HG03095 (cell line): ENCODE results near the gene MS4A14.
"Not testable (repeated sequence)": the region's sequence is repeated elsewhere in the genome, so short reads cannot be mapped to it uniquely, and the experiment has no call there.

Experiments used
- ATAC-seq: cut with Tn5 transposase; IDR thresholded peaks from one replicate; pipeline ENCODE4 v1.9.1; 2021; ENCODE audit warnings: moderate library complexity; ENCODE audit not compliant: unreplicated experiment

Gene MS4A14

DNA sequence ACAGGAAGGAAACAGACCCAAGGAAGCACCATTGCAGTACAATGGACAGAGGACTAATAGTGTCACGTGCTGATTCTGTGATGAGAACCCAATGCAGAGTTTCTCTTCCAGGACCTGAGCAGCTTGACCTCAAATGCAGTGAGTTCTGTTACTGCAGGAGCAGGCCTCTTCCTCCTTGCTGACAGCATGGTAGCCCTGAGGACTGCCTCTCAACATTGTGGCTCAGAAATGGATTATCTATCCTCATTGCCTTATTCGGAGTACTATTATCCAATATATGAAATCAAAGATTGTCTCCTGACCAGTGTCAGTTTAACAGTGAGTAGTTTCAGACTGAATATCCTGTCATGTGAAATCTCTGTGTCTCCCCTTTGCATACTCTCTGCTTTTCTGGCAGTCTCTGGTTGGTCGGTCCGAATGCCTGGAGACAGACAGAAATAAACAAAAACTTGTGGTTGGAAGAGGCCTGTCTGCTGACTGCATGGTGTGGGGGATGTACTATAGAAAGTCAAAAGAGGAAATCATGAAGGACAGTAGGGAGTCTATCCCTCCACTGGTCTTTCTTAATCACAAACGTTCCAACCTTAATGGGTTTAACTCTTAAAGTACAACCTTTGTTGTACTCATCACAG lies 6.9 kb upstream of the MS4A14 start:
- ATAC-seq, result peak; percentile 95

- no peak for ATAC-seq
Measured at GRCh38 chr11:60390419-60390818, 5.8 kb upstream of the MS4A14 start.

DNA sequence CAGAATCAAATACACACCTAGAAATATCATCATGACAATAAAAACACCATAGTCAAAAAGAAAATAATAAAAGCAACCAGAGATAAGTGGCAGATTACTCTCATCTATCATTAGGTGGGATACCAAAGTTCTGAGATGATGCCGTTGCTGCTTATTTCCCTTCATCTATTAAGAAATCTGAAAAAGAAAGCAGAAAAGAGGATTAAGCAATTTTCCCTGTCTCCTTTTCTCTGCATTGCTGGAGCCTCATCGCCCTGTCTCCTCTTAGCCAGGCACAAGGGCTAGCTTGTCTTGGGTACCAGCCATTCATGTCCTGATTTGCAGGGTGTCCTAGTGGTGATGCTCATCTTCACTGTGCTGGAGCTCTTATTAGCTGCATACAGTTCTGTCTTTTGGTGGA lies 3.9 kb upstream of the MS4A14 start:
- ATAC-seq, result no peak

GRCh38 chr11:60393016-60393415 lies 3.2 kb upstream of the MS4A14 start:
- ATAC-seq, result no peak

- ATAC-seq, result no peak
Measured at GRCh38 chr11:60394666-60395380, 1.4 kb upstream of the MS4A14 start.

DNA sequence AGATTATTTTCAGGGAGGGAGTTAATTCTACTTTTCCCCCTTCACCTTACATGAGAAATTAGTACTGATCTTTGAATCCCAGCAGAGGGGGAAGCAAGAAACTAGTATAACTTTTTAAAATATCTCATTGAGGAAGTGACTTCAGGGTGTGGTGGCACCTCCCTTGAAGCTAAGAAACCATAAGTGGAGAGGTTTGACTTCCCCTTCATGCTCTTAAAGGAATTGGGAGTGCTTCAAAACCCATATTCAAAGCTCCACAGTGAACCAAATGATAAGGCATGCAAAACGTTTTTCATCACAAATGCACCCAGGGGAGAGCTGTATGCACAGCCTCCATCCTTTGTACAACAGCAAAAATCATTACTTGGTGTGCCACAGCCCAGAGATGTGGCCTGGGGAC lies 540 bp downstream of the MS4A14 start:
- peak; percentile 78 for ATAC-seq

DNA sequence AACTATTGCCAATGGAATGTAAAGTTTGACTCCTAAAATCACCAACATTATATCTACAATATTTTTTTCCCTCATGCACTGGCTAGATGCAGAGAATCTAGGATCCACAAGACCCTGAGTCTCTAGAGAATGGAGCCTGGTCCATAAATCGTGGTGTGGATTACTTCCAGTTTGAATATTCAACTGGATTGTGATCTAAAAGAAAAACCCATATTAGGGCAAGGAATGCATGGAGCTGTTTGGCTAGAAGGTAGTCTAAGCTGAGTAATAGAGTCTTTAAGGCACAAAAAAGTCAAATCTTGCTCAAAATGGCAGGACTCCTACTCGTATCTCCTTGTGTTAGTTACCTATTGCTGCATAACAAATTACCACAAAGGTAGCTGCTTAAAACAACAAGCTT lies 23.8 kb downstream of the MS4A14 start:
- no peak for ATAC-seq

DNA sequence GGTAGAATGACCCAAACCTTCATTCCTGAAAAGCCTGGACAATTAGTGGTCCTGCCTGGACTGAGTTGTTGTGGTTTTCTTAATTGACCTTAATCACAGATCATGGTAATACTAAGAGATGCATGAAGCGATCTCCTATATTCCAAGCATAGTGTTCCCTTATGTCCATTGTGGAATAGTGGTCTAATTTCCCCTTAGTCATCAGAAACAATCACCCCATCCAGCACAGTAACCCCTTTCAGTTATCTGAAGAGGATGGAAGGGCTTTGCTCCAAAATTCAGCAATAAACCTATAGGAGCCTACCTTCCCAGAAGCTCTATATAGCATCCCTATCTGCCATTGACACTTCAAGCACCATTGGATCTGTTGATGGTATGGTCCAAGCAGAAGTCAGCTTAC lies 26.4 kb downstream of the MS4A14 start:
- ATAC-seq, result no peak

DNA sequence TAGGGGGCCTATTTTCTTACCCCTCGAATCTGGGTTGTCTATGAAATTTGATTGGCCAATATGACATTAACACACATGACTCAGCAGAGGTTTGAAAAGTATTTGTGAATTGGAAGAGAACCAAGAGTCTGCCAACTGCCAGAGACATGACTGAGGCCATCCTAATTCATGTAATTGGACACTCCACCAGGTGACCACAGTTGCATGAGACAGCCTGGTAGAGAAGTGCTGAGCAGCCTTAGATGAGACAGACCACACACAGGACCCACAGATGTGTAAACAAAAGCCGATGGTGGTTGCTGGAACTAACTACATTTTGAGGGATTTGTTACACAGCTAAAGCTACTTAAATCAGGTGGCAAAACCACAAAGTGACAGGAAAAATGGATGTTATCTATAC lies 32.3 kb downstream of the MS4A14 start:
- ATAC-seq, result no peak

GRCh38 chr11:60429272-60429671 lies 33.0 kb downstream of the MS4A14 start, which contains the start of gene MS4A5:
TSS of gene MS4A5 (plus strand) at chr11:60429572. CDS start at chr11:60429675, 103 bp downstream.
- no peak for ATAC-seq

GRCh38 chr11:60431251-60431650 lies 35.0 kb downstream of the MS4A14 start:
- no peak for ATAC-seq

DNA sequence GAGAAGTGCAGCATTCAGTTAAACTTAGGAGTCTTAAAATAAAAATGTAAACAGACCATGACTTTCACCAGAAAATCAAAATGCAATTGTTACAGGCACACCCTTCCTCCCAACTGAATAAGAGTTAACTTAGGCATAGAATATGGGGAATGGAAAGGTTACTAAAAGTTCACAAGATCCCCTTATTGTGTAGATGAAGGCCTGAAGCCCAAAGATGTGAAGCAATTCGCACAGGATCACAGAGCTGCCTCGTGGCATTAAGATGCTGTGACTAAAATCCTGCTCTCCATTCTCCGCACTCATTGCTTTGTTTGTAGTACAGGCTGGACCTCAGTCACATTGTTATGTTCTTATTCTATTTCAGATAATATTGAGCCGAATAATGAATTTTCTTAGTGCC lies 37.1 kb downstream of the MS4A14 start:
- no peak for ATAC-seq

- ATAC-seq, result no peak
Measured at GRCh38 chr11:60447070-60447469, 50.8 kb downstream of the MS4A14 start.

GRCh38 chr11:60447846-60448245 lies 51.6 kb downstream of the MS4A14 start:
- no peak for ATAC-seq

- ATAC-seq, result not testable (repeated sequence)
Measured at GRCh38 chr11:60451185-60451584, 54.9 kb downstream of the MS4A14 start.

DNA sequence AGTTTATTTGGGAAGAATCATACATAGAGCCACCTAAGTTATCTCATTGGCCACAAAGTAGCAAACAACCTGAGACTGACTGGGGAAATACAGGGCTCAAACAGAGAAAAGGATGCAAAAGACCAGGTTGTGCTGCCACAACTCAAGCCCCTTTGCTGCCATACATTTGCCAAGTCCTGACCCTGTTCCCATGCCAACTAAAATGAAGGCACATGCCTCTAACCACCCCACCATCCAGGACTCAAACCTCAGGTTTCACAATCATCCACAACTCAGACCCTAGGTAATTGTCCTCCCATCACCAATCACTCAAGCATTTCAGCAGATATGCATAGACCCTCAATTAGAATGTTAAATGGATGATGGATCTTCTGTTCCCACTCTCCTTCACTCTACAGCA lies 58.0 kb downstream of the MS4A14 start:
- no peak for ATAC-seq

DNA sequence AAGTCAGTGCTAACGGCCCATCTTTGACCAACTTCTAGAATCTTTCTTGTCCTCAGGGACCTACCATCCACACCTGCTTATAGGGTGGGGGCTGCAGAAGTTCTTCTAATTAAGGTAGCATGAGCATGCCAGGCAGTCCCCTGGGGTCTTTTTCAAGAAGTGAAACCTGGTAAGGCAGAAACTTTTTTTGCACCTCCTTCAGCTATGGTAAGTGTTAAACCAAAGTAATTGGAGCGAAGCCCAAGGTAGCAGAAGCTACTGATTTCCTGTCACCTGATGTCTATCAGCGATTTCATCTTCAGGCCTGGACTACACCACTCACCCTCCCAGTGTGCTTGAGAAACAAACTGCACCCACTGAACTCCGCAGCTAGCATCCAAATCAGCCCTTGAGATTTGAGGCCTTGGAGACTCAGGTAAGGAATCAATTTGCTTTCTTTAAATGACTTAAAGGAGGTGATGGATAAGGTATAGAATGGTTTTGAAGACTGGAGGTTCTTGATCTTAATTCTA lies 59.3 kb downstream of the MS4A14 start, which contains the start of gene MS4A1:
MS4A1 (plus strand) TSS at position 317 of the 512 bp plus-strand sequence. CDS start 6,528 bp downstream, outside the sequence.
- peak; percentile 80 for ATAC-seq

DNA sequence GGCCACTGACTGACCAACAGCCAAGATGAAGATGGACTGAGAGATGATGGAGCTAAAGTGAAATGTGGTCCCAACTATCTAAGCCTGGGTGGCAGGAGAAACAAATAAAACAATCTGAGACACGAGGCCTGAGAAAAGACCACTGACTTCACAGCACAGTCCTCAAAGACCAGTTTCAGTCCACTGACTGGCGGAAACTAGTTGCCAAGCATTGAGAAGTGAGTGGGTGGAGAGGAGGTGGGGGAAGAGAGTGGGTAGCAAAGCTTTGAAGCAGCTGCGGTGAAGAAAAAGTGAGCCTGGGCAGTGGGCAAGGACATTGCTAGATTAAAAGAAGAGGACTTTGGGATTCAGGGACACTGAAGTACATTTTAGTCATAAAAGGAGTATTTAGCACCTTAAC lies 61.3 kb downstream of the MS4A14 start:
- ATAC-seq, result peak; percentile 44

DNA sequence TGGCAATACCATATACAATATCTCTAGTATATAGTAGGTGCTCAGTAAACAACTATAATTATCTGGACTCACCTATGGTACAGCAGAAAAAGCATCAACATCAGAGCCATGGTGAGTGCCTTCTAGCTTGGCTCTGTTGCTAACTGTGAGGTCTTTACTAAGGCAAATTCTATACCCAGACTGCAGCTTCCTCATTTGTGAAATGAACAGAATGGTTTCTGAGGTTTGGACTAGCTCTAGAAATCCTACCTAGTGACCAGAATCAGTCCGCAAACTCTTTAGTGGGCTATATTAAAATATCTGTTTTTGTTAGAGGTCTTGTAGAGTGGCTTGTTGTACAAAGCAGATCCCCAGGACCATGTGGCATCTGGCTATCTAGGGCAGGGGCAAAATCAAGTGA lies 63.1 kb downstream of the MS4A14 start:
- no peak for ATAC-seq
